CD4-positive, alpha-beta T cell treated with Interleukin-21 for 1 hour (primary cell): ENCODE measurements around the gene THAP10.
"Not testable (repeated sequence)": the region's sequence is repeated elsewhere in the genome, so short reads cannot be mapped to it uniquely, and the experiment has no call there.

ENCODE experiments used
- DNase-seq: peaks from one replicate; pipeline ENCODE4 v3.0.0-alpha.2; 2020

Gene THAP10

GRCh38 chr15:70892002-70892911 lies at the start of gene THAP10, which contains the start of gene LRRC49:
THAP10 (minus strand) TSS chr15:70892433; CDS start chr15:70892272, 161 bp downstream.
LRRC49 (plus strand) TSS chr15:70892826; CDS start chr15:70892895, 69 bp downstream.
- peak; percentile 50 for DNase-seq

- DNase-seq: no peak
These were observed 44.1 kb upstream of the THAP10 start for GRCh38 chr15:70936326-70936725.

- DNase-seq: no peak
These were observed 43.4 kb upstream of the THAP10 start for GRCh38 chr15:70935631-70936030.

- DNase-seq: no peak
These were observed 41.2 kb upstream of the THAP10 start for GRCh38 chr15:70933411-70933810.

GRCh38 chr15:70932397-70932796 lies 40.2 kb upstream of the THAP10 start:
- DNase-seq: no peak

- DNase-seq: no peak
These were observed 39.6 kb upstream of the THAP10 start for GRCh38 chr15:70931821-70932220.

- not testable (repeated sequence) for DNase-seq
These were observed 34.7 kb upstream of the THAP10 start for GRCh38 chr15:70926914-70927313.

GRCh38 chr15:70923311-70924080 lies 31.3 kb upstream of the THAP10 start:
- DNase-seq: no peak

- DNase-seq: no peak
These were observed 29.9 kb upstream of the THAP10 start for GRCh38 chr15:70922119-70922518.

- DNase-seq: no peak
These were observed 28.9 kb upstream of the THAP10 start for GRCh38 chr15:70920981-70921696.

- no peak for DNase-seq
These were observed 25.7 kb upstream of the THAP10 start for GRCh38 chr15:70917955-70918354.

- DNase-seq: no peak
These were observed 24.3 kb upstream of the THAP10 start for GRCh38 chr15:70916531-70916930.

GRCh38 chr15:70912187-70912586 lies 20.0 kb upstream of the THAP10 start:
- DNase-seq: no peak

GRCh38 chr15:70910958-70911357 lies 18.7 kb upstream of the THAP10 start:
- DNase-seq: no peak

- DNase-seq: no peak
These were observed 15.7 kb upstream of the THAP10 start for GRCh38 chr15:70907784-70908471.

- no peak for DNase-seq
These were observed 14.6 kb upstream of the THAP10 start for GRCh38 chr15:70906842-70907241.

GRCh38 chr15:70902107-70902506 lies 9.9 kb upstream of the THAP10 start:
- no peak for DNase-seq

GRCh38 chr15:70892912-70893560 lies 803 bp upstream of the THAP10 start:
- no peak for DNase-seq

- DNase-seq: no peak
These were observed 9.9 kb downstream of the THAP10 start for GRCh38 chr15:70882361-70882760.

GRCh38 chr15:70880781-70881180 lies 11.5 kb downstream of the THAP10 start:
- DNase-seq: no peak

- no peak for DNase-seq
These were observed 12.8 kb downstream of the THAP10 start for GRCh38 chr15:70879401-70879800.

- DNase-seq: no peak
These were observed 15.6 kb downstream of the THAP10 start for GRCh38 chr15:70876683-70877082.
